NOMO-1 treated with dmso at 0.1 percent for 144 hours (cell line): ENCODE data around the gene KISS1R.

Experiments used
- DNase-seq: peaks from one replicate; lab custom pipeline; 2025; ENCODE audit not compliant: unreplicated experiment; lab: John Stamatoyannopoulos, UW

Gene KISS1R

GRCh38 chr19:966485-967088 lies 49.5 kb downstream of the KISS1R start:
- no peak for DNase-seq
